Ovary (tissue), 3 donors: ENCODE data around the gene EXT2.

Experiments used
- CTCF ChIP-seq, 3 donors: fragments of 450-650 bp in 2 of 3; fragments of 200-600 bp in 1 of 3; IDR thresholded peaks; one replicate each; pipeline versions ENCODE4 v1.5.1 to v1.8.0; 2016 to 2022; ENCODE audit warnings: antibody characterized with exemption in 3 of 3, mild to moderate bottlenecking in 1 of 3
- POLR2A ChIP-seq: fragments of 450-650 bp; IDR thresholded peaks from one replicate; pipeline ENCODE4 v1.6.1; 2017; ENCODE audit warnings: antibody characterized with exemption, mild to moderate bottlenecking, moderate library complexity
- donor health status: DM: no; HTN: no; CAD: no.

- TF ChIP-seq CTCF (IDR thresholded peaks at IDR 0.05) (no peak), POLR2A (no peak)
Measured at GRCh38 chr11:44159848-44160721, 64.6 kb downstream of the EXT2 start.
